Left ventricle myocardium superior (tissue), 1 donor: ENCODE data around the gene HDAC4. TPM values are rescaled to one million over a fixed set of nuclear protein-coding genes. Genes with fewer than 3 reads are reported as not detected.

Experiments used
- ATAC-seq: fragments of 200-7000 bp; cut with Tn5 transposase; one replicate; pipeline ENCODE4 v1.9.1; 2020; ENCODE audit warnings: mild to moderate bottlenecking, moderate library complexity
- DNase-seq: peaks from one replicate; pipeline ENCODE4 v3.0.0-alpha.2; 2020
- intact Hi-C: fragments of 100-400 bp; cut with micrococcal nuclease; formaldehyde crosslinking; loops from one replicate; pipeline ENCODE4 v1.11.0; 2022
- total RNA-seq: library from RNA; stranded (reverse); fragmentation: NEBNext Ultra II Directional; extraction: Animal tissue kit (Norgen Biotek cat#: 25700); gene quantifications from one replicate; pipeline ENCODE4 v1.2.1, GENCODE V29; 2021
- donor health status: DM: no; HTN: yes; CAD: no; lungs with severe emphysema.

HDAC4 gene
- total RNA-seq, 1 donor from 2014 or later = 25.6 TPM

- intact Hi-C loops = no loop called here
- DNase-seq (no peak), ATAC-seq (peak; percentile 9)
Measured at GRCh38 chr2:239227661-239228371, 173.0 kb downstream of the HDAC4 start.

- DNase-seq (peak; percentile 58), ATAC-seq (peak; percentile 51)
- intact Hi-C loops = no loop called here
Measured at GRCh38 chr2:239226677-239227581, 173.9 kb downstream of the HDAC4 start.

- intact Hi-C loops = no loop called here
- ATAC-seq (no peak), DNase-seq (no peak)
Measured at GRCh38 chr2:239225871-239226561, 174.8 kb downstream of the HDAC4 start.

GRCh38 chr2:239225371-239225851, 175.4 kb downstream of the HDAC4 start:
- DNase-seq (no peak), ATAC-seq (no peak)
- intact Hi-C loops = no loop called here

GRCh38 chr2:239224955-239225354, 175.9 kb downstream of the HDAC4 start:
- intact Hi-C loops = no loop called here
- no peak for ATAC-seq
- no peak for DNase-seq

- intact Hi-C loops = no loop called here
- DNase-seq = no peak
- ATAC-seq = no peak
Measured at GRCh38 chr2:239224199-239224570, 176.6 kb downstream of the HDAC4 start.

- DNase-seq (peak; percentile 65), ATAC-seq (peak; percentile 23)
- intact Hi-C loops = no loop called here
Measured at GRCh38 chr2:239223310-239224198, 177.3 kb downstream of the HDAC4 start.

GRCh38 chr2:239222706-239223309, 178.0 kb downstream of the HDAC4 start:
- DNase-seq (no peak), ATAC-seq (peak; percentile 2)

GRCh38 chr2:239222312-239222660, 178.5 kb downstream of the HDAC4 start:
- intact Hi-C loops = no loop called here
- ATAC-seq (peak; percentile 51), DNase-seq (no peak)

More at GRCh38 chr2:239222706-239223309, 178.0 kb downstream of the HDAC4 start:
- intact Hi-C loops = no loop called here

- no peak for ATAC-seq
- intact Hi-C loops = no loop called here
- DNase-seq = no peak
Measured at GRCh38 chr2:239220981-239221396, 179.8 kb downstream of the HDAC4 start.

GRCh38 chr2:239220341-239220740, 180.5 kb downstream of the HDAC4 start:
- no peak for DNase-seq
- no peak for ATAC-seq
- intact Hi-C loops = no loop called here

GRCh38 chr2:239216614-239217273, 184.1 kb downstream of the HDAC4 start:
- DNase-seq (peak; percentile 18), ATAC-seq (no peak)
- intact Hi-C loops = no loop called here

GRCh38 chr2:239215988-239216613, 184.7 kb downstream of the HDAC4 start:
- no peak for ATAC-seq
- DNase-seq = peak; percentile 8
- intact Hi-C loops = no loop called here

GRCh38 chr2:239215136-239215925, 185.5 kb downstream of the HDAC4 start:
- intact Hi-C loops = no loop called here
- ATAC-seq (no peak), DNase-seq (peak; percentile 31)

GRCh38 chr2:239214725-239215124, 186.1 kb downstream of the HDAC4 start:
- ATAC-seq (no peak), DNase-seq (peak; percentile 10)
- intact Hi-C loops = no loop called here

GRCh38 chr2:239213643-239214101, 187.1 kb downstream of the HDAC4 start:
- DNase-seq = peak; percentile 13
- intact Hi-C loops = no loop called here
- no peak for ATAC-seq
